Fibroblast of the conjunctiva (primary cell): ENCODE data around the gene PCDH15.
"Not testable (repeated sequence)": the region's sequence is repeated elsewhere in the genome, so short reads cannot be mapped to it uniquely, and the experiment has no call there.

Experiments used
- DNase-seq: peaks from one replicate; pipeline ENCODE4 v3.0.0-alpha.2; 2010; ENCODE audit warnings: low read depth

PCDH15 gene

GRCh38 chr10:53983431-53983830, 817.6 kb downstream of the PCDH15 start:
- no peak for DNase-seq

GRCh38 chr10:53980210-53980609, 820.8 kb downstream of the PCDH15 start:
- DNase-seq = no peak

- no peak for DNase-seq
Measured at GRCh38 chr10:53978301-53978700, 822.7 kb downstream of the PCDH15 start.

GRCh38 chr10:53977267-53977666, 823.8 kb downstream of the PCDH15 start:
- no peak for DNase-seq

- DNase-seq = no peak
Measured at GRCh38 chr10:53957401-53957800, 843.6 kb downstream of the PCDH15 start.

GRCh38 chr10:53955091-53955490, 845.9 kb downstream of the PCDH15 start:
- DNase-seq = no peak

- no peak for DNase-seq
Measured at GRCh38 chr10:53952698-53953630, 848.1 kb downstream of the PCDH15 start.

GRCh38 chr10:53939654-53940053, 861.4 kb downstream of the PCDH15 start:
- no peak for DNase-seq

GRCh38 chr10:53930648-53931047, 870.4 kb downstream of the PCDH15 start:
- DNase-seq = no peak

GRCh38 chr10:53924051-53924700, 876.9 kb downstream of the PCDH15 start:
- DNase-seq = not testable (repeated sequence)

- DNase-seq = no peak
Measured at GRCh38 chr10:53918755-53919154, 882.3 kb downstream of the PCDH15 start.

- no peak for DNase-seq
Measured at GRCh38 chr10:53909791-53910190, 891.2 kb downstream of the PCDH15 start.

- no peak for DNase-seq
Measured at GRCh38 chr10:53904506-53905241, 896.4 kb downstream of the PCDH15 start.

GRCh38 chr10:53903756-53904155, 897.3 kb downstream of the PCDH15 start:
- no peak for DNase-seq

- no peak for DNase-seq
Measured at GRCh38 chr10:53899463-53900160, 901.4 kb downstream of the PCDH15 start.

- no peak for DNase-seq
Measured at GRCh38 chr10:53898532-53898931, 902.5 kb downstream of the PCDH15 start.

GRCh38 chr10:53894145-53894544, 906.9 kb downstream of the PCDH15 start:
- no peak for DNase-seq

GRCh38 chr10:53893061-53893460, 908.0 kb downstream of the PCDH15 start:
- DNase-seq = no peak

GRCh38 chr10:53886325-53887300, 914.4 kb downstream of the PCDH15 start:
- no peak for DNase-seq

GRCh38 chr10:53864846-53865245, 936.2 kb downstream of the PCDH15 start:
- DNase-seq = no peak
